Measurements from ENCODE around the gene PPP3CA.

- TF ChIP-seq EZH2 (IDR thresholded peaks at IDR 0.05; ENCODE audit: insufficient read depth, poor library complexity, severe bottlenecking) (no peak), EZH2phosphoT487 (IDR thresholded peaks at IDR 0.05; ENCODE audit: insufficient read depth, low read depth) (no peak)
Observed at GRCh38 chr4:101160792-101161592, 186.3 kb downstream of the PPP3CA start.
